Measurements from ENCODE around the gene TMEM37. TPM values are rescaled to one million over a fixed set of nuclear protein-coding genes. Genes with fewer than 3 reads are reported as not detected.

TMEM37 gene
- total RNA-seq, 4 donors from 2014 or later: 1.6 to 10.0 (median 7.7) TPM

GRCh38 chr2:119484834-119485233 is 53.2 kb downstream of the TMEM37 start:
- TF ChIP-seq EP300 (IDR thresholded peaks at IDR 0.05) (no peak), POLR2A (IDR thresholded peaks at IDR 0.05) (no peak), CTCF (IDR thresholded peaks at IDR 0.05) (no peak), POLR2AphosphoS5 (IDR thresholded peaks at IDR 0.05) (no peak)
- peaks cover 3% of the 10 kb centered on the region for H3K4me1 ChIP-seq
- H3K9me3 ChIP-seq: no peaks in the 10 kb centered on the region
- no peak overlapping the region for H3K4me3 ChIP-seq
- no peaks in the 10 kb centered on the region for H3K27me3 ChIP-seq
- 70% methylated on average over 6 of the region's 6 CpGs for WGBS
- peak in 1 of 2 donors; percentile 69 for DNase-seq (ENCODE audit: low spot score in 2 of 2)
- H3K27ac ChIP-seq: no peak overlapping the region
- H3K36me3 ChIP-seq: no peaks in the 10 kb centered on the region

GRCh38 chr2:119485336-119486110 is 53.9 kb downstream of the TMEM37 start:
- H3K4me3 ChIP-seq: no peak overlapping the region
- H3K4me1 ChIP-seq: peaks cover 3% of the 10 kb centered on the region
- WGBS: 77% methylated on average over 12 of the region's 12 CpGs
- H3K9me3 ChIP-seq: no peaks in the 10 kb centered on the region
- TF ChIP-seq POLR2AphosphoS5 (IDR thresholded peaks at IDR 0.05) (no peak), POLR2A (IDR thresholded peaks at IDR 0.05) (no peak), CTCF (IDR thresholded peaks at IDR 0.05) (no peak), EP300 (IDR thresholded peaks at IDR 0.05) (no peak)
- H3K27ac ChIP-seq: no peak overlapping the region
- DNase-seq (ENCODE audit: low spot score in 2 of 2): peak in 1 of 2 donors; percentile 49
- H3K27me3 ChIP-seq: no peaks in the 10 kb centered on the region
- no peaks in the 10 kb centered on the region for H3K36me3 ChIP-seq

GRCh38 chr2:119486196-119486827 is 54.7 kb downstream of the TMEM37 start:
- Histone ChIP-seq H3K27me3 (no peaks in the 10 kb centered on the region), H3K27ac (no peak overlapping the region), H3K4me3 (no peak overlapping the region), H3K4me1 (peaks cover 3% of the 10 kb centered on the region), H3K9me3 (no peaks in the 10 kb centered on the region), H3K36me3 (no peaks in the 10 kb centered on the region)
- TF ChIP-seq POLR2A (IDR thresholded peaks at IDR 0.05) (no peak), POLR2AphosphoS5 (IDR thresholded peaks at IDR 0.05) (no peak), CTCF (IDR thresholded peaks at IDR 0.05) (no peak), EP300 (IDR thresholded peaks at IDR 0.05) (no peak)
- DNase-seq (ENCODE audit: low spot score in 2 of 2): peak in 1 of 2 donors; percentile 28
- WGBS: 91% methylated on average over 10 of the region's 10 CpGs

- no peak for TF ChIP-seq POLR2AphosphoS5 (IDR thresholded peaks at IDR 0.05)
- no peak for TF ChIP-seq POLR2A (IDR thresholded peaks at IDR 0.05)
- TF ChIP-seq CTCF (IDR thresholded peaks at IDR 0.05): no peak
- no peak for TF ChIP-seq EP300 (IDR thresholded peaks at IDR 0.05)
- no peak overlapping the region for H3K27ac ChIP-seq
Observed at GRCh38 chr2:119486886-119487285, 55.2 kb downstream of the TMEM37 start.

More at GRCh38 chr2:119486886-119487285, 55.2 kb downstream of the TMEM37 start:
- Histone ChIP-seq H3K4me1 (peaks cover 6% of the 10 kb centered on the region), H3K9me3 (no peaks in the 10 kb centered on the region), H3K27me3 (no peaks in the 10 kb centered on the region), H3K36me3 (no peaks in the 10 kb centered on the region), H3K4me3 (no peak overlapping the region)
- DNase-seq (ENCODE audit: low spot score in 2 of 2): no peak
- 79% methylated on average over 6 of the region's 7 CpGs for WGBS
